Measurements from ENCODE around the gene STPG3.

- TF ChIP-seq ZNF274 (IDR thresholded peaks at IDR 0.05; ENCODE audit: low read depth, low read length) (no peak), SUZ12 (IDR thresholded peaks at IDR 0.05; ENCODE audit: extremely low read depth, insufficient read depth, insufficient read length) (no peak)
Observed at GRCh38 chr9:137256362-137256761, 5.3 kb downstream of the STPG3 start.
